22Rv1 (cell line): ENCODE measurements around the gene RAPSN.

Experiments
- ZFX ChIP-seq: fragments of 450-650 bp; IDR thresholded peaks from 2 replicates; pipeline ENCODE4 v1.6.1; 2017; ENCODE audit warnings: antibody characterized with exemption, borderline replicate concordance
- TF ChIP-seq, protein P1 (sequence below): fragments of 450-650 bp; IDR thresholded peaks from 2 replicates; pipeline ENCODE4 v1.5.1; 2017; ENCODE audit warnings: mild to moderate bottlenecking

DNA sequence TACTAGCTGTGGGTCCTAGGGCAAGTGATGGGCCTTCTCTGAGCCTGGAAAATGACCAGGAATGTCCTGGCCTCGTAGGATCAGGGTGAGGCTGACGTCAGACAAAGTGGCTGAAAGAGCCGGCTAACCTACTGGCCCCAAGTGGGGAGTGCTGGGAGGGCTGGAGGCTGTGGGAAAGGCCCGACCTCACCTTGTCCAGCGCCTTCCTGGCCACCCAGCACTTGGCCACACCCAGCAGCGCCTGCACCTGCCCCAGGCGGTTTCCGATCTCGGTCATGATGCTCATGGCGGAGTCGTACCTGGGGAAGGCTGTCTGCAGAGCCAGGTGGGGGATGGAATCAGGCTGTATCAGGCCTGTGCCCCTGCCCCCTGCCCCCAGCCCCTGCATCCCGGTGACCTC is 7.5 kb downstream of the RAPSN start:
- TF ChIP-seq, protein P1, sequence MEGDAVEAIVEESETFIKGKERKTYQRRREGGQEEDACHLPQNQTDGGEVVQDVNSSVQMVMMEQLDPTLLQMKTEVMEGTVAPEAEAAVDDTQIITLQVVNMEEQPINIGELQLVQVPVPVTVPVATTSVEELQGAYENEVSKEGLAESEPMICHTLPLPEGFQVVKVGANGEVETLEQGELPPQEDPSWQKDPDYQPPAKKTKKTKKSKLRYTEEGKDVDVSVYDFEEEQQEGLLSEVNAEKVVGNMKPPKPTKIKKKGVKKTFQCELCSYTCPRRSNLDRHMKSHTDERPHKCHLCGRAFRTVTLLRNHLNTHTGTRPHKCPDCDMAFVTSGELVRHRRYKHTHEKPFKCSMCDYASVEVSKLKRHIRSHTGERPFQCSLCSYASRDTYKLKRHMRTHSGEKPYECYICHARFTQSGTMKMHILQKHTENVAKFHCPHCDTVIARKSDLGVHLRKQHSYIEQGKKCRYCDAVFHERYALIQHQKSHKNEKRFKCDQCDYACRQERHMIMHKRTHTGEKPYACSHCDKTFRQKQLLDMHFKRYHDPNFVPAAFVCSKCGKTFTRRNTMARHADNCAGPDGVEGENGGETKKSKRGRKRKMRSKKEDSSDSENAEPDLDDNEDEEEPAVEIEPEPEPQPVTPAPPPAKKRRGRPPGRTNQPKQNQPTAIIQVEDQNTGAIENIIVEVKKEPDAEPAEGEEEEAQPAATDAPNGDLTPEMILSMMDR = no peak
- TF ChIP-seq ZFX = no peak
